Gastrocnemius medialis (tissue), 4 donors: Measurements from ENCODE around the gene ZFP36.

Source experiments
- CTCF ChIP-seq, 5 experiments: fragments of 450-650 bp in 3 of 5; fragments of 200-600 bp in 2 of 5; sonication (generic) in 2 of 5; IDR thresholded peaks in 4 of 5; conservative IDR thresholded peaks in 1 of 5; 1 replicate in 4 of 5; 2 replicates in 1 of 5; pipeline ENCODE4 v1.5.1; 2016 to 2019; ENCODE audit warnings: antibody characterized with exemption in 5 of 5, mild to moderate bottlenecking in 3 of 5, moderate library complexity in 3 of 5
- POLR2A ChIP-seq, 2 donors: fragments of 450-650 bp; IDR thresholded peaks; one replicate each; pipeline ENCODE4 v1.6.1; 2017; ENCODE audit warnings: antibody characterized with exemption in 2 of 2, mild to moderate bottlenecking in 2 of 2, moderate library complexity in 2 of 2

GRCh38 chr19:39416152-39417120 lies 9.8 kb downstream of the ZFP36 start:
- TF ChIP-seq POLR2A (IDR thresholded peaks at IDR 0.05) (no peak), CTCF (IDR thresholded peaks at IDR 0.05 in 4 of 5, conservative IDR thresholded peaks at IDR 0.05 in 1 of 5) (no peak)
